Colonic mucosa (tissue), 4 donors: ENCODE results near the gene CCNT2. TPM values are rescaled to one million over a fixed set of nuclear protein-coding genes. Genes with fewer than 3 reads are reported as not detected.
A peak's percentile ranks its signal among the peaks of the same experiment; 100 is the strongest.

ENCODE experiments used
- DNase-seq: peaks from one replicate; pipeline ENCODE4 v3.0.0-alpha.2; 2020
- H3K27ac ChIP-seq: fragments of 200-600 bp; one replicate; pipeline ENCODE4 v1.8.0; 2021
- H3K27me3 ChIP-seq: fragments of 200-600 bp; one replicate; pipeline ENCODE4 v1.8.0; 2021
- H3K36me3 ChIP-seq: fragments of 200-600 bp; one replicate; pipeline ENCODE4 v1.8.0; 2021
- H3K4me1 ChIP-seq: fragments of 200-600 bp; one replicate; pipeline ENCODE4 v1.8.0; 2021; ENCODE audit warnings: mild to moderate bottlenecking
- H3K4me3 ChIP-seq: fragments of 200-600 bp; one replicate; pipeline ENCODE4 v1.8.0; 2021
- H3K9ac ChIP-seq, 2 donors: one replicate each; pipeline ENCODE4 v1.7.0; 2013; ENCODE audit warnings: control low read depth in 2 of 2, low read depth in 2 of 2, low read length in 2 of 2
- H3K9me3 ChIP-seq: fragments of 200-600 bp; one replicate; pipeline ENCODE4 v1.8.0; 2021
- intact Hi-C: fragments of 100-400 bp; cut with DNase I; formaldehyde crosslinking; loops from one replicate; pipeline ENCODE4 v1.14.1; 2022
- total RNA-seq, 2 donors: library from RNA; stranded (reverse); fragmentation: NEBNext Ultra II Directional in 1 of 2; extraction: Animal tissue kit (Norgen Biotek cat#: 25700) in 1 of 2; gene quantifications; one replicate each; pipeline ENCODE4 v1.2.1, GENCODE V29; 2021
- TF ChIP-seq, protein P1 (sequence below): fragments of 200-600 bp; IDR thresholded peaks from one replicate; pipeline ENCODE4 v1.8.0; 2022; ENCODE audit warnings: antibody characterized with exemption, mild to moderate bottlenecking
- donor health status: healthy.
- donor health status: DM: no; HTN: no; CAD: no.
- donor health status: DM: no; HTN: no; CAD: no.

Gene CCNT2
- total RNA-seq, 2 donors from 2014 or later, result 26.3 to 38.7 TPM

DNA sequence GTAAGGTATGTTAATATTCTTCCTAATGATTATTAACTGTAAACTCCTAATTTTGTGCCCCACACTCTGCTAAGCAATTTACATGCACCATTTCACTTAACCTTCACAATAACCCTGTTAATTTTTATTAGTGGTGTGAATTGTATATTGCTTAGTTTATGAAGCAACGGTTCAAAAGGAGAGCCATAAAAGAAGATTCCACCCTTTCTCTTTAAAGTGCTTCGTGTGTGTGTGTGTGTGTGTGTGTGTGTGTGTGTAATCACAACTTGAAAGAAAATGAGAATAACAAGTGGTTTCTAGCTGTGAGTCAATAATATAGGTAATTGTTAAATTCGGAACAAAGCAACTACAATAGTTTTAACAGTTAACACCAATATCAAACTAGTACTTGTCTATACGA lies 60.6 kb downstream of the CCNT2 start:
- TF ChIP-seq, protein P1, sequence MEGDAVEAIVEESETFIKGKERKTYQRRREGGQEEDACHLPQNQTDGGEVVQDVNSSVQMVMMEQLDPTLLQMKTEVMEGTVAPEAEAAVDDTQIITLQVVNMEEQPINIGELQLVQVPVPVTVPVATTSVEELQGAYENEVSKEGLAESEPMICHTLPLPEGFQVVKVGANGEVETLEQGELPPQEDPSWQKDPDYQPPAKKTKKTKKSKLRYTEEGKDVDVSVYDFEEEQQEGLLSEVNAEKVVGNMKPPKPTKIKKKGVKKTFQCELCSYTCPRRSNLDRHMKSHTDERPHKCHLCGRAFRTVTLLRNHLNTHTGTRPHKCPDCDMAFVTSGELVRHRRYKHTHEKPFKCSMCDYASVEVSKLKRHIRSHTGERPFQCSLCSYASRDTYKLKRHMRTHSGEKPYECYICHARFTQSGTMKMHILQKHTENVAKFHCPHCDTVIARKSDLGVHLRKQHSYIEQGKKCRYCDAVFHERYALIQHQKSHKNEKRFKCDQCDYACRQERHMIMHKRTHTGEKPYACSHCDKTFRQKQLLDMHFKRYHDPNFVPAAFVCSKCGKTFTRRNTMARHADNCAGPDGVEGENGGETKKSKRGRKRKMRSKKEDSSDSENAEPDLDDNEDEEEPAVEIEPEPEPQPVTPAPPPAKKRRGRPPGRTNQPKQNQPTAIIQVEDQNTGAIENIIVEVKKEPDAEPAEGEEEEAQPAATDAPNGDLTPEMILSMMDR, result no peak
- Histone ChIP-seq H3K27me3 (no peaks in the 10 kb centered on the region), H3K9ac (no peak overlapping the region), H3K4me3 (no peak overlapping the region), H3K27ac (no peak overlapping the region), H3K4me1 (no peaks in the 10 kb centered on the region), H3K36me3 (no peaks in the 10 kb centered on the region), H3K9me3 (no peaks in the 10 kb centered on the region)
- no peak for DNase-seq
- intact Hi-C loops, result no loop called here

DNA sequence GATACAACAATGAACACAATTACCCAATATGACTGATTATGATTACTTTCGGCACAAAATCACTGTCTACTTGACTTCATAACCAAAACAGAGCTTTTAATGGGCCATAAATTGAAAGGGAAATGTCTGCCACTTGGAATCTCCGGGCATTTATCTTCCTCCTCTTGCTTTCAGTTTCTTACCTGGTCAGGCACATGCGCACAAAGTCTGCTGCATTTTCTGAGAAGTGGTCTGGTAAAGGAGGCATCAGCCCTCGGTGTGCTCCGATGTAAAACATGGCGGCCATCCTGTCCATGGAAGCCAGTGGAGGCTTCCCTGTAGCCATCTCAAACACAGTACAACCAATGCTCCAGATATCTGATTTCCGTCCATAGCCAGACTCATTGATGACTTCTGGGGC lies 62.0 kb downstream of the CCNT2 start:
- no peak for DNase-seq
- H3K27ac ChIP-seq, result no peak overlapping the region
- no peaks in the 10 kb centered on the region for H3K9me3 ChIP-seq
- H3K9ac ChIP-seq, result no peak overlapping the region
- H3K27me3 ChIP-seq, result no peaks in the 10 kb centered on the region
- H3K36me3 ChIP-seq, result no peaks in the 10 kb centered on the region
- no peaks in the 10 kb centered on the region for H3K4me1 ChIP-seq
- no peak overlapping the region for H3K4me3 ChIP-seq
- intact Hi-C loops, result no loop called here
- TF ChIP-seq, protein P1, result no peak

DNA sequence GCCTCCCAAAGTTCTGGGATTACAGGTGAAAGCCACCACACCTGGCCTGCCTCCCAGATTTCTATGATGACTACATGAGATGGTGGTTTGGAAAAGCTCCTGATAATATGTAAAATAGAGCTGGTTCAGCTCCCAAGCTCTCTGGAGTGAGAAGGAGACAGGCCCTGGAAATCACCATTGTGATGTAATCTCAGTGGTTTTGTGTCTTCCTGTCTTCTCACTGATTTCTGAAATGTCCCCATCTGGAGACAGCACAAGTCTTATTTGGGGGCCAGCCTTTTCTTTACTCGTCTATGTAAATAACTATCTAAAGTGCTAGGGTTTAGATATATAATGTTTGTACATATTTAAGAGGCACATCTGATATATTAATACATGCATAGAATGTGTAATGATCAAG lies 64.0 kb downstream of the CCNT2 start:
- DNase-seq, result no peak
- Histone ChIP-seq H3K27ac (no peak overlapping the region), H3K4me3 (no peak overlapping the region), H3K36me3 (no peaks in the 10 kb centered on the region), H3K4me1 (no peaks in the 10 kb centered on the region), H3K27me3 (no peaks in the 10 kb centered on the region), H3K9ac (no peak overlapping the region), H3K9me3 (no peaks in the 10 kb centered on the region)
- TF ChIP-seq, protein P1, result no peak
- intact Hi-C loops, result no loop called here

DNA sequence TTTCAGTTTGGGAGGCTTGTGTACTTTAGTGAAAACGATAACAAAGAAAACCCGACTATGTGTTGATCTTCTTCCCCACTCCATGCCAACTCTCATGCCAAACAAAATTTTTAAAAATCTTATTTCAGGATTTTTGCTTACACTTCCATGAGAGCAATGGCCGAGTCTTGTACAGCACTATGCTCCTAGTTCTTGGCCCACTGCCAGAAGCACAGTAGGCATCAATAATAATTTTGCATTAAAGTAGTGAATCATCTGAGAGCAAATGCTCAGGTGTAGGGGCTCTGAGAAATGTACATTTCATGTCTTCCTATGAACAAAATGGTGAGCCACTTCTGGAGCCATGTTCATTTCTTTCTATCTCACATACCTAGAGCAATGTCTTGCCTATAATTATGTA lies 66.4 kb downstream of the CCNT2 start:
- Histone ChIP-seq H3K9me3 (no peaks in the 10 kb centered on the region), H3K4me3 (no peak overlapping the region), H3K4me1 (no peaks in the 10 kb centered on the region), H3K36me3 (no peaks in the 10 kb centered on the region), H3K27me3 (no peaks in the 10 kb centered on the region), H3K27ac (no peak overlapping the region), H3K9ac (no peak overlapping the region)
- no peak for DNase-seq
- TF ChIP-seq, protein P1, result no peak
- intact Hi-C loops, result no loop called here

DNA sequence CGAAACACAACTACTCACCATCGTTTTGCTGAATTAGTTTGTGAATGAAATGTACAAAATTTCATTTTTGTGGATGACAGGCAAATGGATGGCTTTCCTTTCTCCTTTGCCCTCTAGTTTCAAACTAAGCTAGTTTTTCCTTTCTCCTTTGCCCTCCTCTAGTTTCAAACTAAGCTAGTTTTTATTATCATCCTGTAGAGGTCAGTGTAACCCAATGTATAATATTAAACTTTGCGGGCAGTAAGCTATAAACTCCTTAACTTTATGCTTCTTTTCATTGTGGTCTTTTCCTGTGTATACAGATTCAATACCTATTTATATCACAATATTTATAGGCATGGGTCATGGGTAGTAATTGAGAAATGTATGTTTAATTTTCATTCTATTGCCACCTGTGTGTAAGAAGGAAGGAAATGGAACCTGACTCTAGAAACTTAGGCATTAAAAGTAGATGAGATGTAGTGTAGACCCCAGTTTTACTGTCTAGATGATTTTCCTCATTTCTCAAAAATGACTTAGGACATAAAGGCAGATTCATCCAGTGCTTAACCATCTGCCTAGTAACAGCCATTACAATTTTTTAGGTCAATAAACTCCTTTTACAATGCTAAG lies 70.5 kb downstream of the CCNT2 start:
- intact Hi-C loops, result no loop called here

More for the DNA sequence above, 70.5 kb downstream of the CCNT2 start:
- no peak for DNase-seq
- no peak overlapping the region for H3K27ac ChIP-seq
- no peaks in the 10 kb centered on the region for H3K4me1 ChIP-seq
- no peaks in the 10 kb centered on the region for H3K9me3 ChIP-seq
- H3K36me3 ChIP-seq, result no peaks in the 10 kb centered on the region
- H3K4me3 ChIP-seq, result no peak overlapping the region
- no peaks in the 10 kb centered on the region for H3K27me3 ChIP-seq
- no peak overlapping the region for H3K9ac ChIP-seq
- TF ChIP-seq, protein P1, result peak; percentile 37
